ENCODE measurements around the gene GNG11. TPM values are rescaled to one million over a fixed set of nuclear protein-coding genes. Genes with fewer than 3 reads are reported as not detected.

Gene GNG11
- total RNA-seq, 5 donors from 2014 or later (not counting 1 experiment from before 2014, with no cell fraction given): 0.09 to 0.35 (median 0.12) TPM; not detected in 2

GRCh38 chr7:93964262-93964661 lies 42.7 kb downstream of the GNG11 start:
- ChIA-PET POLR2A (no interaction called here), CTCF (no interaction called here)
- H3K27me3 ChIP-seq (replicated peaks in 1 of 2; ENCODE audit: control insufficient read depth in 2 of 2, extremely low read depth in 1 of 2, insufficient read depth in 2 of 2, low read length in 1 of 2): no peaks in the 10 kb centered on the region
- WGBS (ENCODE audit: insufficient coverage): no CpG with 5 or more reads among the region's 5 CpGs
- H3K4me3 Mint-ChIP-seq: no peak overlapping the region
- no peak for DNase-seq
- H3K27ac ChIP-seq (ENCODE audit: low read length): no peak overlapping the region
- peaks cover 9% of the 10 kb centered on the region for H3K36me3 Mint-ChIP-seq
- no peak overlapping the region for H3K4me3 ChIP-seq (ENCODE audit: control insufficient read depth in 1 of 2, extremely low read depth in 1 of 2, low read length in 1 of 2)
- H3K4me1 Mint-ChIP-seq: no peaks in the 10 kb centered on the region
- no peaks in the 10 kb centered on the region for H3K36me3 ChIP-seq (ENCODE audit: control insufficient read depth in 2 of 2, extremely low read depth in 1 of 2, insufficient read depth in 1 of 2, low read length in 1 of 2)
- no peaks in the 10 kb centered on the region for H3K4me1 ChIP-seq (ENCODE audit: control insufficient read depth in 1 of 2, extremely low read depth in 1 of 2, insufficient read depth in 2 of 2, low read length in 2 of 2)
- H3K9me3 Mint-ChIP-seq: no peaks in the 10 kb centered on the region
- H3K27ac Mint-ChIP-seq: no peak overlapping the region
- no peak for ATAC-seq (replicated peaks in 1 of 4)
- no peaks in the 10 kb centered on the region for H3K9me3 ChIP-seq
- no peaks in the 10 kb centered on the region for H3K27me3 Mint-ChIP-seq

DNA sequence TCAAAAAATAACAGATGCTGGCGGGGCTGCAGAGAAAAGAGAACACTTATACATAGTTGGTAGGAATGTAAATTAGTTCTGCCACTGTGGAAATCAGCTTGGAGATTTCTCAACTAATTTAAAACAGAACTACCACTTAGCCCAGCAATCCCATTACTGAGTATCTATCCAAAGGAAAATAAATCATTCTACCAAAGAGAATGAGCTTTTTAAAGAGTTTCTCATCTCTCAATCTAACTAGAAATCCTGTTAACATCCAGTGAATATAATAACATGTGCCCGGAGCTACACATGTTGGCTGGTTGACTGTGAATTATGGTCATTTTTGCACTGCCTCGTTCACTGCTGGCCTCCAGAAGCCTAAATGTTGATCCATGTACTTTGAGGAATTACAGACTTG lies 43.3 kb downstream of the GNG11 start:
- Histone ChIP-seq H3K4me1 (ENCODE audit: control insufficient read depth in 1 of 2, extremely low read depth in 1 of 2, insufficient read depth in 2 of 2, low read length in 2 of 2) (no peaks in the 10 kb centered on the region), H3K36me3 (ENCODE audit: control insufficient read depth in 2 of 2, extremely low read depth in 1 of 2, insufficient read depth in 1 of 2, low read length in 1 of 2) (no peaks in the 10 kb centered on the region), H3K9me3 (no peaks in the 10 kb centered on the region), H3K27ac (ENCODE audit: low read length) (no peak overlapping the region), H3K27me3 (replicated peaks in 1 of 2; ENCODE audit: control insufficient read depth in 2 of 2, extremely low read depth in 1 of 2, insufficient read depth in 2 of 2, low read length in 1 of 2) (no peaks in the 10 kb centered on the region), H3K4me3 (ENCODE audit: control insufficient read depth in 1 of 2, extremely low read depth in 1 of 2, low read length in 1 of 2) (no peak overlapping the region)
- Mint-ChIP-seq H3K4me1 (no peaks in the 10 kb centered on the region), H3K36me3 (peaks cover 9% of the 10 kb centered on the region), H3K4me3 (no peak overlapping the region), H3K9me3 (no peaks in the 10 kb centered on the region), H3K27ac (no peak overlapping the region), H3K27me3 (no peaks in the 10 kb centered on the region)
- ChIA-PET CTCF (no interaction called here), POLR2A (no interaction called here)
- DNase-seq (no peak), ATAC-seq (replicated peaks in 1 of 4) (no peak)
- 80% methylated on average over 1 of the region's 3 CpGs for WGBS (ENCODE audit: insufficient coverage)

DNA sequence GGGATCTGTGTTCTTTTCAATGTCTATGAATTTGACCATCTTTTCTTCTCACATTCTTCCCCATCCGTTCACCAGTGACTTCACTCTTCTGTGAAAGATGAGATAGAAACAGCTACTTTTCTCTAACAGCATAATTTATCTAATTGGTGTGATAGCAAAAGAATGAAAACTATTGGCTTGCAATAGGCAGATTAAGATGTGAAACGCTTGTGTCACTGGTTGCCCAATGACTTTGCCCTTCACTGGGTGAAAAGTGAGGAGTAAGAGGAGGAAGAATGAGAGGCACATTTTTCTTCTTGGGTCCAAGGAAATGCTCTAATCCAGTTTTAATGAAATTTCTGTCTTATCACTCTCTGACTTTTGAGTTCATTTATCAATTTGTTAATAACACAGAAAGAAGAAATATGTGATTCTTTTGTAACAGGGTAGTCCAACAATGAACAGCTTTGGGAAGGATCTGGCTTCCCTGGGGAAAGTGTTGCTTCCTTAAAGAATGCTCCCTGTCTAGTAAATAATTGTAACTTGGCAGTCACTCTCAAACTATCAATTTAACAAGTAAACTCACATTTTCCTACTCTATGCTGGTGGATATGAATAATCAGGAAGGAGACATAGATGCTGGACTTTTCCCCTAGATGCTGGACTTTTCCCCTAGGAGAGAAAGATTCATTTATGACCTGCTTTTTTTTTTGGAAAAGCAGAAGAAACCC lies 47.5 kb downstream of the GNG11 start:
- ChIA-PET POLR2A (no interaction called here), CTCF (no interaction called here)
- DNase-seq (no peak), ATAC-seq (replicated peaks in 1 of 4) (no peak)
- no peak overlapping the region for H3K27ac Mint-ChIP-seq
- no peaks in the 10 kb centered on the region for H3K4me1 ChIP-seq (ENCODE audit: control insufficient read depth in 1 of 2, extremely low read depth in 1 of 2, insufficient read depth in 2 of 2, low read length in 2 of 2)
- no peaks in the 10 kb centered on the region for H3K27me3 Mint-ChIP-seq
- no peak overlapping the region for H3K4me3 ChIP-seq (ENCODE audit: control insufficient read depth in 1 of 2, extremely low read depth in 1 of 2, low read length in 1 of 2)
- WGBS (ENCODE audit: insufficient coverage): no CpG with 5 or more reads among the region's 2 CpGs
- no peaks in the 10 kb centered on the region for H3K4me1 Mint-ChIP-seq
- H3K27ac ChIP-seq (ENCODE audit: low read length): no peak overlapping the region
- no peak overlapping the region for H3K4me3 Mint-ChIP-seq
- H3K9me3 Mint-ChIP-seq: no peaks in the 10 kb centered on the region
- no peaks in the 10 kb centered on the region for H3K27me3 ChIP-seq (replicated peaks in 1 of 2; ENCODE audit: control insufficient read depth in 2 of 2, extremely low read depth in 1 of 2, insufficient read depth in 2 of 2, low read length in 1 of 2)
- peaks cover 20% of the 10 kb centered on the region for H3K36me3 Mint-ChIP-seq
- H3K9me3 ChIP-seq: no peaks in the 10 kb centered on the region
- H3K36me3 ChIP-seq (ENCODE audit: control insufficient read depth in 2 of 2, extremely low read depth in 1 of 2, insufficient read depth in 1 of 2, low read length in 1 of 2): no peaks in the 10 kb centered on the region

- Histone ChIP-seq H3K27ac (ENCODE audit: low read length) (no peak overlapping the region), H3K27me3 (replicated peaks in 1 of 2; ENCODE audit: control insufficient read depth in 2 of 2, extremely low read depth in 1 of 2, insufficient read depth in 2 of 2, low read length in 1 of 2) (no peaks in the 10 kb centered on the region), H3K4me3 (ENCODE audit: control insufficient read depth in 1 of 2, extremely low read depth in 1 of 2, low read length in 1 of 2) (no peak overlapping the region), H3K4me1 (ENCODE audit: control insufficient read depth in 1 of 2, extremely low read depth in 1 of 2, insufficient read depth in 2 of 2, low read length in 2 of 2) (no peaks in the 10 kb centered on the region), H3K9me3 (no peaks in the 10 kb centered on the region), H3K36me3 (ENCODE audit: control insufficient read depth in 2 of 2, extremely low read depth in 1 of 2, insufficient read depth in 1 of 2, low read length in 1 of 2) (no peaks in the 10 kb centered on the region)
- WGBS (ENCODE audit: insufficient coverage): 100% methylated on average over 1 of the region's 6 CpGs
- H3K27ac Mint-ChIP-seq: no peak overlapping the region
- ChIA-PET CTCF (interaction anchor here in 1 of 2 donors (1.1 kb wide), 1 partner anchor 15 kb away, joined by 3 read pairs; no protein-coding TSS in a partner anchor), POLR2A (interaction anchor here in 1 of 2 donors (0.6 kb wide), 1 partner anchor 617 kb away, joined by 4 read pairs; no protein-coding TSS in a partner anchor)
- no peak overlapping the region for H3K4me3 Mint-ChIP-seq
- no peaks in the 10 kb centered on the region for H3K27me3 Mint-ChIP-seq
- no peak for DNase-seq
- no peak for ATAC-seq (replicated peaks in 1 of 4)
- H3K4me1 Mint-ChIP-seq: no peaks in the 10 kb centered on the region
- no peaks in the 10 kb centered on the region for H3K9me3 Mint-ChIP-seq
- peaks cover 24% of the 10 kb centered on the region for H3K36me3 Mint-ChIP-seq
Measured at GRCh38 chr7:93972029-93972725, 50.6 kb downstream of the GNG11 start.

DNA sequence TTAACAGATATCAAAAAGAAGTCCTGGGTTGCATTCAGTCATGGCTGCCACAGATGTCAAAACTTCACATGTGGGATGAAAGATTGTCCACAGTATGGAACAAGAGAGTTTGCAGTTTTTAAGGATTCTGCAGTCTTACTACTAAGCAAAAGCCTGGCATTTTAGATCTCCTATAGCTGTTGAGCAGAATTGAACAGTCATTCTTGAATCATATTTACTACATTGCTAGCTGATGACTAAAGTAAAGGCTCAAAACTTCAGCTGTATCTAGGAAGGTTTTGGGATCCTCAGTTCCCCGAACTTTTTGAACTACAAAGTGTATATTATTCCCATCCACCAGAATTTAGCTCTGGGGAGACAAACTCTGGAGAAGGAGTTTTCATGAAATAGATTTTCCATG lies 51.6 kb downstream of the GNG11 start:
- no peak for DNase-seq
- ChIA-PET CTCF (no interaction called here), POLR2A (interaction anchor here in 1 of 2 donors (0.6 kb wide), 1 partner anchor 425 kb away, joined by 3 read pairs; no protein-coding TSS in a partner anchor)
- Mint-ChIP-seq H3K27me3 (no peaks in the 10 kb centered on the region), H3K27ac (no peak overlapping the region), H3K4me3 (no peak overlapping the region), H3K4me1 (no peaks in the 10 kb centered on the region), H3K9me3 (no peaks in the 10 kb centered on the region), H3K36me3 (peaks cover 24% of the 10 kb centered on the region)
- ATAC-seq (replicated peaks in 1 of 4): no peak
- Histone ChIP-seq H3K27ac (ENCODE audit: low read length) (no peak overlapping the region), H3K4me3 (ENCODE audit: control insufficient read depth in 1 of 2, extremely low read depth in 1 of 2, low read length in 1 of 2) (no peak overlapping the region), H3K27me3 (replicated peaks in 1 of 2; ENCODE audit: control insufficient read depth in 2 of 2, extremely low read depth in 1 of 2, insufficient read depth in 2 of 2, low read length in 1 of 2) (no peaks in the 10 kb centered on the region), H3K4me1 (ENCODE audit: control insufficient read depth in 1 of 2, extremely low read depth in 1 of 2, insufficient read depth in 2 of 2, low read length in 2 of 2) (no peaks in the 10 kb centered on the region), H3K9me3 (no peaks in the 10 kb centered on the region), H3K36me3 (ENCODE audit: control insufficient read depth in 2 of 2, extremely low read depth in 1 of 2, insufficient read depth in 1 of 2, low read length in 1 of 2) (no peaks in the 10 kb centered on the region)
- WGBS (ENCODE audit: insufficient coverage): no CpG with 5 or more reads among the region's 1 CpG

DNA sequence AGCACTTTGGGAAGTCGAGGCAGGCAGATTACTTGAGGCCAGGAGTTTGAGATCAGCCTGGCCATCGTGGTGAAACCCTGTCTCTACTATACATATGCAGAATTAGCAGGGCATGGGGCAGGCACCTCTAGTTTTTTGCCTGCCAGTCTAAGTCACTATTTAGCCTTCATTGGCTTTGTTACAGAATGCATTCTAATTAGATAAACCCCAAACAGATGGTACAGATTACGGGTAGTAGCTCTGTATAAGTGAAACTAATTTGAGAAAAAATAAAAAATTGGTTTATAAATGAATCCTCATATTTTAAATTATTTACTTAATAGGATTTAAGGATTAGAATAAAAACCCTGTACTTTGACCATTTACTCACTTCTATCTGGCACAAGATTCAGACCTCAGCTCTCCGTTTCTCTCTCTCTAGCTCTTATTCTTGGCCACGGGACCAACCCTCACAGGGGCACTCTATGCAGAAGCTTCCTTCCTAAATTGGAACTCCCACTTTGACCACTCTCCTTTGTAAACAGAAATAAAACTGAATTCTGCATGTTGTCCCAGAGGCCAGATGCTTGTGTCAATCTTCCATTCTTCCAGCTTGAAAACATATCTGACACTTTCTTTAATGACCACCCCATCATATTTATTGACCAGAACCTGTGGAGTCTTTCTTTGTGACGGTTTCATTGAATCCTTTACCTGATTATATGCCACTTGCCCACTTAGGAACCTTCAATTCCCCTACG lies 55.8 kb downstream of the GNG11 start:
- H3K4me3 ChIP-seq (ENCODE audit: control insufficient read depth in 1 of 2, extremely low read depth in 1 of 2, low read length in 1 of 2): no peak overlapping the region
- Mint-ChIP-seq H3K9me3 (no peaks in the 10 kb centered on the region), H3K27me3 (no peaks in the 10 kb centered on the region), H3K27ac (no peak overlapping the region), H3K36me3 (peaks cover 20% of the 10 kb centered on the region), H3K4me3 (no peak overlapping the region), H3K4me1 (peaks cover 0 to 2% (median 0%) of the 10 kb centered on the region in 3 donors)
- 57% methylated on average over 5 of the region's 7 CpGs for WGBS (ENCODE audit: insufficient coverage)
- no peaks in the 10 kb centered on the region for H3K9me3 ChIP-seq
- no peaks in the 10 kb centered on the region for H3K36me3 ChIP-seq (ENCODE audit: control insufficient read depth in 2 of 2, extremely low read depth in 1 of 2, insufficient read depth in 1 of 2, low read length in 1 of 2)
- H3K27me3 ChIP-seq (replicated peaks in 1 of 2; ENCODE audit: control insufficient read depth in 2 of 2, extremely low read depth in 1 of 2, insufficient read depth in 2 of 2, low read length in 1 of 2): no peaks in the 10 kb centered on the region
- ChIA-PET POLR2A (interaction anchor here in 1 of 2 donors (0.5 kb wide), 1 partner anchor 117 kb away, joined by 3 read pairs; no protein-coding TSS in a partner anchor), CTCF (interaction anchor here in 1 of 2 donors (0.7 kb wide), 1 partner anchor 114 kb away, joined by 3 read pairs; no protein-coding TSS in a partner anchor)
- H3K27ac ChIP-seq (ENCODE audit: low read length): no peak overlapping the region
- no peak for ATAC-seq (replicated peaks in 1 of 4)
- no peak for DNase-seq
- H3K4me1 ChIP-seq (ENCODE audit: control insufficient read depth in 1 of 2, extremely low read depth in 1 of 2, insufficient read depth in 2 of 2, low read length in 2 of 2): no peaks in the 10 kb centered on the region
